Activated T-cell treated with anti-CD3 and anti-CD28 coated beads, Interleukin-2, amount 50 U/mL, for 72 hours (primary cell): ENCODE data around the gene ISCU. TPM values are rescaled to one million over a fixed set of nuclear protein-coding genes. Genes with fewer than 3 reads are reported as not detected.
"Not testable (repeated sequence)": the region's sequence is repeated elsewhere in the genome, so short reads cannot be mapped to it uniquely, and the experiment has no call there.

Source experiments
- ATAC-seq, 2 donors: fragments of 150-1000 bp; cut with Tn5 transposase; replicated peaks in 1 of 2; 2 replicates each; pipeline ENCODE4 v1.10.0; 2021; ENCODE audit warnings: moderate library complexity in 2 of 2, mild to moderate bottlenecking in 1 of 2
- DNase-seq, 2 donors: peaks; one replicate each; pipeline ENCODE4 v3.0.0; 2021 to 2022; ENCODE audit warnings: mixed read lengths in 1 of 2
- H3K27ac Mint-ChIP-seq: one replicate; pipeline ENCODE4 v1.8.0; 2022; ENCODE audit warnings: mild to moderate bottlenecking, moderate library complexity, mixed read lengths
- H3K27me3 Mint-ChIP-seq: one replicate; pipeline ENCODE4 v1.8.0; 2022; ENCODE audit warnings: low read depth, mixed read lengths
- H3K36me3 Mint-ChIP-seq, 2 donors: one replicate each; pipeline ENCODE4 v1.8.0; 2022; ENCODE audit warnings: mixed read lengths in 2 of 2, mild to moderate bottlenecking in 1 of 2; ENCODE audit not compliant: insufficient read depth in 2 of 2
- H3K4me1 Mint-ChIP-seq: one replicate; pipeline ENCODE4 v1.8.0; 2022; ENCODE audit warnings: low read depth, mixed read lengths
- H3K4me3 Mint-ChIP-seq, 2 donors: one replicate each; pipeline ENCODE4 v1.8.0; 2022; ENCODE audit warnings: mild to moderate bottlenecking in 2 of 2, mixed read lengths in 2 of 2, moderate library complexity in 2 of 2
- H3K9me3 Mint-ChIP-seq, 2 donors: one replicate each; pipeline ENCODE4 v1.8.0; 2022; ENCODE audit warnings: mixed read lengths in 2 of 2
- total RNA-seq, 2 donors: library from RNA; stranded (reverse); gene quantifications; one replicate each; pipeline ENCODE4 v1.2.3, GENCODE V29; 2022

Gene ISCU
- total RNA-seq, 2 donors from 2014 or later: 115 to 139 TPM

DNA sequence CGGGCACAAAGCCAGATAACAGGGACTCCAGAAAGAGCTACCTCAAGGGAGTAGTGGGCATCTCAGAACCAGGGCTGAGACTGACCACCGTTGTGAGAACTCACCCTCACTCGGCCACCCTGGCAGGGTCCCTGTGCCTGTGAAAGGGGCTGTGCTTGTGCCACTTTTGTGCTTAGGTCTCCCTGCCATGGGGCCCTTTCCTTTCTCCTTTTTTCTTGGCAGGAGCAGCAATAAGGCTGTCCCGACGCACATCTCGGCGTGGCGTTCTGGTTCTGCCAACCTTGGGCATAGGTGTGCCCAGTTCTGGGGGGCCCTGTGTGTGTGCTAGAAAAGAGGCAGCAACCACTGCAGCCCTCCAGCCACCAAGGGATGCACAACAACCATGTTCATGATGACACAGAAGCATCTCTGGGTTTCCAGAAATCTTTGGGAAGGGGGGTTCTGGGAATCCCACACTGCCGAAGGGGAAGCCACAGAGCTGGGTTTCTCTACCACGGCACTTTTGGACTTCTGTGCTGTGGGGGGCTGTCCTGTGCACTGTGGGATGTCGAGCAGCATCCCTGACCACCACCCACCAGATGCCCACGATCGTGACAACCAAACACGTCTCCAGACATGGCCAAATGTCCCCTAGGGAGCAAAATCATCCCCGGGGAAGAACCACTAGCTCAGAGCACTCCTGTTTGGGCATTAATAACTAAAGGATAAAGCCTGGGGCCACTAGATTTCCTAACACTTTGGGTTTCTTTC, 48.6 kb downstream of the ISCU start:
- no peak overlapping the region for H3K4me3 Mint-ChIP-seq
- peaks cover 34% of the 10 kb centered on the region for H3K4me1 Mint-ChIP-seq
- no peaks in the 10 kb centered on the region for H3K27me3 Mint-ChIP-seq
- ATAC-seq (no peak), DNase-seq (no peak)
- H3K27ac Mint-ChIP-seq: no peak overlapping the region
- peaks cover 1 to 2% of the 10 kb centered on the region in 2 donors for H3K9me3 Mint-ChIP-seq
- peaks cover under 1 to 5% of the 10 kb centered on the region in 2 donors for H3K36me3 Mint-ChIP-seq

DNA sequence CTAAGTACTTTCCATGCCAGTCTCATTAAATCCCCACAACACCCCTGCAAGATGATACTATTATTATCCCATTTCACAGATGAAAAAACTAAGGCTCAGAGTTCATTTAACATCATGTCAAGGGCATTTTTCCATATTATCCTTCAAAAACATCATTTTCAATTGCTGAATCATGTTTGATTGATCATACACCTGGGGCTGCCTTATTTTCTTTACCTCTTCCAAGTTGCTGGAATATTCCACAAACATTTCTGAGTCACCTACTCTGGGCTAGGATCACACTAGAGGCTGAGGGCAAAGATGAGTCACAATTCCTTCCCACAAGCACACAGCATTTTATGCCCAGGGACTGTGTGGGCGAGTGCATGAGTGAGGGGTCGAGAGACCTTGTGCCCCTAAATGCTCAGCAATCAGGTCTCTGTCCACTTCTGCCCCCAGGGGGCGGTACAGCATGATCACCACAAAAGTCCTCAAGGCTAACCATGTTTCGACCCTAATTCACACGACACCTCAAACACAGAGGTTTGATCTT, 49.6 kb downstream of the ISCU start:
- Mint-ChIP-seq H3K4me3 (no peak overlapping the region), H3K9me3 (peaks cover 5 to 6% of the 10 kb centered on the region in 2 donors), H3K4me1 (peaks cover 43% of the 10 kb centered on the region), H3K36me3 (peaks cover 9 to 10% of the 10 kb centered on the region in 2 donors), H3K27ac (no peak overlapping the region), H3K27me3 (no peaks in the 10 kb centered on the region)
- ATAC-seq: peak; percentile 56 to 59
- peak; percentile 59 to 83 for DNase-seq

DNA sequence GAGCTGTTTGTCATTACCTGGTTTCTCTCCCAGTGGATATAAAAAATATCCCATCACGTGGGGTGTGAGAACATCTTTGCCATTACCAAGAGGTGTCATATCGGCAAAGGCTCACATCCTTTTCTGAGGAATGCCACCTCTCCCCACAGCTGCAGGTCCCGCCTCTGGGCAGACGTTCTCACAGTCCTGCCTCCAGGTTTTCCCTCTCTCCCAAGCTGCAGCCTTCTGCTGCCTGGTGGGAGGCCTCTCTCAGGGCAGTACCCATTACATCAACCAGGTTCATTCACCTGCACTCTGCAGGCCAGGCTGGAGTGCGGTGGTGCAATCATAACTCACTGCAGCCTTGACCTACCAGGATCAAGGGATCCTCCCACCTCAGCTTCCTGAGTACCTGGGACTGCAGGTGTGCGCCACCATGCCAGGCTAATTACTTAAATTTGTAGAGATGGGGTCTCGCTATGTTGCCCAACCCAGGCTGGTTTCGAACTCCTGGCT, 50.4 kb downstream of the ISCU start:
- Mint-ChIP-seq H3K4me1 (peaks cover 52% of the 10 kb centered on the region), H3K4me3 (no peak overlapping the region), H3K9me3 (peaks cover 5 to 6% of the 10 kb centered on the region in 2 donors), H3K27ac (no peak overlapping the region), H3K36me3 (peaks cover 11% of the 10 kb centered on the region in 2 donors), H3K27me3 (no peaks in the 10 kb centered on the region)
- DNase-seq (no peak), ATAC-seq (no peak)

DNA sequence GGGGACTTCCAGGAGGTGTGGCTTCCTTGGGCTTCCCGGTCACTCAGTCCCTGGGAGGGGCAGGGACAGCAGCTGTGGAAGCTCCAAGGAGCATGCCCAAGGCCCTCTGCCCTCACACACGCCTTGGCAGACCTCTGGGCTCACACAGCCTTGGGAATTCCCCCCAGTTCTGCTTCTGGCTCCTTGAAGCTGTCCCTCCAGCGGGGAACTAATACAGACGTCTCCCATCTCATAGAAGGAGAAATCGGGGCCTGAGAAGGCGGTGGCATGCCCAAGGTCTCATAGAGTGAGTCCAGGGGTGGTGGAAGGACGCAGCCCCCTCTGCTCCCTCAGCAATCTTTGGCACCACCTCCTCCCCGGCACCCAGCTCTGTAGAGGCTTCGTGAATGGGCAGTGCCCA, 51.2 kb downstream of the ISCU start:
- peaks cover 11% of the 10 kb centered on the region in 2 donors for H3K36me3 Mint-ChIP-seq
- H3K27ac Mint-ChIP-seq: no peak overlapping the region
- no peak overlapping the region for H3K4me3 Mint-ChIP-seq
- peaks cover 5 to 6% of the 10 kb centered on the region in 2 donors for H3K9me3 Mint-ChIP-seq
- H3K4me1 Mint-ChIP-seq: peaks cover 59% of the 10 kb centered on the region
- ATAC-seq (no peak), DNase-seq (no peak)
- H3K27me3 Mint-ChIP-seq: no peaks in the 10 kb centered on the region

DNA sequence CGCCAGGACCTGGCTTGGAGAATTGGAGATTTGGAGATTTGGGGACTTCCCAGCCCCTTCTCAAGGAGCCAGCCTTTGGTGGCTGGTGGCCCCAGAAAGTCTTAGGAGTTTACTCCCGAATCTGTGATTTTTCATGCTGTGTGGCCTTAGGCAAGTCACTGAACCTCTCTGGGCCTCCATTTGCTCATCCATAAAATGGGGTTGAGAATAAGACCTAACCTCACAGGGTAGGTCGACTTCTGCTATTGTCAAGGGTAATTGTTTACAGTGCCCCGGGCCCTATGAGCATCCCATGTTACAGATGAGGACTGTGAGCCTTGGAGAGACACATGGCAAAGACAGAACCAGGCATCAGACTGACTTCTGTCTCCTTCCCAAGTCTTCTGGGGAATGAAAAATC, 51.6 kb downstream of the ISCU start:
- DNase-seq (no peak), ATAC-seq (no peak)
- no peak overlapping the region for H3K27ac Mint-ChIP-seq
- H3K4me3 Mint-ChIP-seq: no peak overlapping the region
- peaks cover 5 to 6% of the 10 kb centered on the region in 2 donors for H3K9me3 Mint-ChIP-seq
- H3K36me3 Mint-ChIP-seq: peaks cover 11% of the 10 kb centered on the region in 2 donors
- H3K4me1 Mint-ChIP-seq: peaks cover 63% of the 10 kb centered on the region
- no peaks in the 10 kb centered on the region for H3K27me3 Mint-ChIP-seq

DNA sequence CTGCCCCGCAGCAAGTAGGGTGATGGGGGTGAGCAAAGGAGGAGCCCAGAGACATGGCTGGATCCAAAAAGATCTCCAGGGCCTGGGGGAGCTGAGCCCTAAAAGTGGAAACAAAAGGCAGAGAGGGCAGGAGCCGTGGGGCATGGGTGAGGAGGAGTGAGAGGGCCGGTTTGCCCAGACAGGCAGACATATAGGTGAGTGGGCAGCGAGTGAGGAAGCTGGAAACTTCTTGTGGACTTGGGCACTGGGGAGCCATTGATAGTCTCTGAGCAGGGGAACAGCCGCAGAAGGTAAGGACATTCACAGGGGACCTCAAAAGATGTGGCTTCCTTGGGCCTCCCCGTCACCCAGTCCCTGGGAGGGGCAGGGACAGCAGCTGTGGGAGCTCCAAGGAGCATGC, 52.2 kb downstream of the ISCU start:
- no peaks in the 10 kb centered on the region for H3K27me3 Mint-ChIP-seq
- DNase-seq (no peak), ATAC-seq (no peak)
- H3K27ac Mint-ChIP-seq: no peak overlapping the region
- no peak overlapping the region for H3K4me3 Mint-ChIP-seq
- H3K36me3 Mint-ChIP-seq: peaks cover 11% of the 10 kb centered on the region in 2 donors
- peaks cover 5 to 6% of the 10 kb centered on the region in 2 donors for H3K9me3 Mint-ChIP-seq
- peaks cover 65% of the 10 kb centered on the region for H3K4me1 Mint-ChIP-seq

DNA sequence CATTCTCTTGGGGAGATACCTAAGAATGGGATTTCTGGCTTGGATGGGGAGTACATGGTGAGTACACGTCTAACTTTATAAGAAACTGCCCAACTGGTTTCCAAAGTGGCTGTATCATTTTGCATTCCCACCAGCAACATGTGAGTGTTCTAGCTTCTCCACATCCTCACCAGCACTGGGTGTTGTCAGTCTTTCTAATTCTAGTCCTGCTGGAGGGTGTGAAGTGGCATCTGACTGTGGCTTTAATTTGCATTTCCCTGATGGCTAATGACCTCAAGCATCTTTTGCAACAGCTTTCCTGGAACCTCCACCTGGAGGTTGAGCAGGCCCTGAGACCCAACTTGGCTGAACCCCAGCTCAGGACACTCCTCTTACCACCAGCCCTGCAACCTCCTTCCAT, 53.5 kb downstream of the ISCU start:
- DNase-seq: no peak
- Mint-ChIP-seq H3K4me3 (peak overlapping the region in 1 of 2 donors; percentile 1), H3K9me3 (peaks cover 5 to 6% of the 10 kb centered on the region in 2 donors), H3K27me3 (no peaks in the 10 kb centered on the region), H3K36me3 (peaks cover 11% of the 10 kb centered on the region in 2 donors), H3K27ac (peak overlapping the region; percentile 24), H3K4me1 (peaks cover 72% of the 10 kb centered on the region)
- ATAC-seq: no peak

DNA sequence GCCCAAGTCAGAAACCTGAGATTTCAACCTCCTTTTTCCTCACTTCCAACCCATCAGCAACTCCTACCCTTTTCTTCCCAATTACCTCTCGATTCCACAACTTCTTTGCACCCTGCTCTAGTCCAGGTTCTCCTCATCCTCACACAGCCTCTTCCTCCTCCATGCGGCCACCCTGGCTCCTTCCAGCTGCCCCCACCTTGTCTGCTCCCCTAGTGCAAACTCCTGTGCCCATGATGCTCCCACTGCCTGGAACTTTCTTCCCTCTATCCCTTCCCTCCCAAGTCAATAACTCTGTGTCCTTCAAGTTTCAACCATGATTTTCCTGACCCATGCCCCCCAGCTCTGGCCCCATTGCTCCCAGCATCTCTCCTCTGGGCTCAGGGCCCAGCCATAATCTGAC, 54.0 kb downstream of the ISCU start:
- peaks cover 76% of the 10 kb centered on the region for H3K4me1 Mint-ChIP-seq
- no peak for ATAC-seq
- peak overlapping the region in 1 of 2 donors; percentile 1 for H3K4me3 Mint-ChIP-seq

DNA sequence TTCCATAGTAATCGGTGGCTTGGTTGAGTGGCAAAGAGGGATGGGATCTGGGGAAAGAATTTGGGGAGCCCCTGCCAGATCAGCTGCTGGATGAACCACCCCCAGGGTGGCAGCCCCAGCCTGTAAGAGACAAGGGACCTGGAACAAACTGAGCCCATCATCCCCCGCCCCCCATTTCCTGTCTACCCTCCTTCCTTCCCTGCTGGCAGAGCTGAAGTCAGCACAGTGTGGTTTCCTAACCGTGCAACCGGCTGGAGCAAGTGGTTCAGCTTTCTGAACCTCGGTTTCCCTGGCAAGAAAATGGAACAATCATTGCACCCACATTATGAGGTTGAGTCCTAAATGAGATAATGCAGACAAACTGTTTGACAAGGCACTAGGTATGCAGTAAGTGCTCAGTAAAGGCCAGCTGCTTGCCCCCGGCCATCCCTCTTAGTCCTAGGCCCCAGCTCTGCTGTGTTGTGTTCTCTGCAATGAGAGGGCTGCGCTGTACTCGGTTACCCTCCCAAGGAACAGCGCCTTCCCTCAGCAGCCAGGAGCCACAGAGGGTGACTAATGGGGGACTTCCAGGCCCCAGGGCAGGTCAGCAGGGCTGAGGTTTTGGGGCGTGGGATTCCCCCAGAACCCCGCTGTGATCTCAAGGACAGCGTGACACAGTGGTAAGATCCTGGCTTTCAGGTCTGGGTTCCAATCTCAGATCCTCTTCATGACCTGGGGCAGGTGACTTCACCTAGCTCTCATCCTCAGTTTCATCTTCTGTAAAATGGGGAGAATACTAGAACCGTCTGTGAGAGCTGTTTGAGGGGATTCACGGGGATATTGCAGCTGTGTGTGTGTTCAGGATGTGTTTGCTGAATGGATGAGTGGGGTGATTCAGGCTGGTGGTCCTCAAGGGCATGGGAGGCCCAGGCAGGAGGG, 54.8 kb downstream of the ISCU start:
- Mint-ChIP-seq H3K36me3 (peaks cover 12 to 18% of the 10 kb centered on the region in 2 donors), H3K9me3 (peaks cover 5 to 6% of the 10 kb centered on the region in 2 donors), H3K4me3 (peak overlapping the region; percentile 57 to 64), H3K27ac (peak overlapping the region; percentile 82), H3K4me1 (peaks cover 77% of the 10 kb centered on the region), H3K27me3 (no peaks in the 10 kb centered on the region)
- ATAC-seq (peak; percentile 92), DNase-seq (peak; percentile 88 to 93)

More for the DNA sequence above, 54.0 kb downstream of the ISCU start:
- Mint-ChIP-seq H3K27ac (peak overlapping the region; percentile 82), H3K9me3 (peaks cover 5 to 6% of the 10 kb centered on the region in 2 donors), H3K36me3 (peaks cover 12 to 16% of the 10 kb centered on the region in 2 donors), H3K27me3 (no peaks in the 10 kb centered on the region)
- no peak for DNase-seq

DNA sequence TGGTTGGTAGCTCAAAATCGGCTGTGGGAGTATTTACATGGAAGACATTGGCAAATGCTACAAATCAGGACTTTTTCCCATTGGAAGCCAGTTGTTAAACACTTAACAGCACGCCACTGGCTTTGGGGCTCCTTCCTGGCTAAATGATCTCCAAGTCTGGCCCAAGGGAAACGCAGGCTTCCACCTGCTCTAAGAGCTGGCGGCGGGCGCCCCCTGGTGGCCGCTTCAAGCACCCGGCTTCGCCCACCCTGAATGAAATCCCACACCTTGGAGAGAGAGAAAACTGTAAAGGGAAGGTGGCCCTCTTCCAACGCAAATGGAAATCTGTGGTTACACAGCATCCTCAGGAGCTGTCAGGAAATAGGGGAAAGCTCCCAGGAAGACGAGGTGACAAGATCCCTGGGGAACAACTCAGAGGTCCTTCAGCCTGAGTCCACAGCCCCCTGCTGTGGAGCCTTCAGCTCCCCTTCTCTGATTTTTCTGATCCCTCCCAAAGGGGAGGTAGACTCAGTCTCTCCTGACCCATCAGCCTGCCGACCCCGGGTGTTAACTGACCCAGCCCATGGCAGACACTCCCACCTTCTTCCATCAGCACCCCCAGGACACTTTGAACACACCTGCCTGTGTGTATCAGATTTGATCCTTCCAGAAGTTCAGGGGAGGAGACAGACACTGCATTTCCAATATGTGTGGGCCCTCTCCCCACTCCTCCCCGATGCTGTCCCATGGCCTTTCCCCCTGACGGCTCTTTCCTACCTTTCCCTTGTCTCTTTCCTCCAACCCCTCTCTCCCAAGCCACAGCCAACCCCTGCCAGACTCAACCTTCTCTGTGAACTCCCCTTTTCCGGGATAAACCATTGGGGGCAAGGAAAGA, 55.9 kb downstream of the ISCU start:
- H3K36me3 Mint-ChIP-seq: peaks cover 16 to 27% of the 10 kb centered on the region in 2 donors
- H3K4me1 Mint-ChIP-seq: peaks cover 74% of the 10 kb centered on the region
- H3K27me3 Mint-ChIP-seq: no peaks in the 10 kb centered on the region
- peaks cover 5 to 6% of the 10 kb centered on the region in 2 donors for H3K9me3 Mint-ChIP-seq
- peak overlapping the region; percentile 80 for H3K27ac Mint-ChIP-seq
- DNase-seq (peak; percentile 78 to 84), ATAC-seq (peak; percentile 36 to 48)
- H3K4me3 Mint-ChIP-seq: peak overlapping the region in 1 of 2 donors; percentile 3

DNA sequence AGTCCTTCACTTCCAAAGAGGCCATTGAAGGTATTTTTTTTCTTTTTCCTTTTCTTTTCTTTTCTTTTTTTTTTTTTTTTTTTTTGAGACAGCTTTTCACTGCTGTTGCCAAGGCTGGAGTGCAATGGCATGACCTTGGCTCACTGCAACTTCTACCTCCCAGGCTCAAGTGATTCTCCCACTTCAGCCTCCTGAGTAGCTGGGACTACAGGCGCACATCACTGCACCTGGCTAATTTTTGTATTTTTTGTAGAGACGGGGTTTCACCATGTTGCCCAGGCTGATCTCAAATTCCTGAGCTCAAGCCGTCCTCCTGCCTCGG, 56.5 kb downstream of the ISCU start:
- DNase-seq, H3K4me3 Mint-ChIP-seq, ATAC-seq, H3K9me3 Mint-ChIP-seq, H3K27me3 Mint-ChIP-seq: not testable (repeated sequence)
- H3K36me3 Mint-ChIP-seq: peaks cover 21 to 33% of the 10 kb centered on the region in 2 donors
- H3K4me1 Mint-ChIP-seq: peaks cover 76% of the 10 kb centered on the region
- H3K27ac Mint-ChIP-seq: peak overlapping the region; percentile 80
